ENCODE measurements around the gene SELENBP1. TPM values are rescaled to one million over a fixed set of nuclear protein-coding genes. Genes with fewer than 3 reads are reported as not detected.
A peak's percentile ranks its signal among the peaks of the same experiment; 100 is the strongest.
"Not testable (repeated sequence)": the region's sequence is repeated elsewhere in the genome, so short reads cannot be mapped to it uniquely, and the experiment has no call there.

The SELENBP1 gene
- total RNA-seq, 1 donor from 2014 or later: 99.1 TPM

DNA sequence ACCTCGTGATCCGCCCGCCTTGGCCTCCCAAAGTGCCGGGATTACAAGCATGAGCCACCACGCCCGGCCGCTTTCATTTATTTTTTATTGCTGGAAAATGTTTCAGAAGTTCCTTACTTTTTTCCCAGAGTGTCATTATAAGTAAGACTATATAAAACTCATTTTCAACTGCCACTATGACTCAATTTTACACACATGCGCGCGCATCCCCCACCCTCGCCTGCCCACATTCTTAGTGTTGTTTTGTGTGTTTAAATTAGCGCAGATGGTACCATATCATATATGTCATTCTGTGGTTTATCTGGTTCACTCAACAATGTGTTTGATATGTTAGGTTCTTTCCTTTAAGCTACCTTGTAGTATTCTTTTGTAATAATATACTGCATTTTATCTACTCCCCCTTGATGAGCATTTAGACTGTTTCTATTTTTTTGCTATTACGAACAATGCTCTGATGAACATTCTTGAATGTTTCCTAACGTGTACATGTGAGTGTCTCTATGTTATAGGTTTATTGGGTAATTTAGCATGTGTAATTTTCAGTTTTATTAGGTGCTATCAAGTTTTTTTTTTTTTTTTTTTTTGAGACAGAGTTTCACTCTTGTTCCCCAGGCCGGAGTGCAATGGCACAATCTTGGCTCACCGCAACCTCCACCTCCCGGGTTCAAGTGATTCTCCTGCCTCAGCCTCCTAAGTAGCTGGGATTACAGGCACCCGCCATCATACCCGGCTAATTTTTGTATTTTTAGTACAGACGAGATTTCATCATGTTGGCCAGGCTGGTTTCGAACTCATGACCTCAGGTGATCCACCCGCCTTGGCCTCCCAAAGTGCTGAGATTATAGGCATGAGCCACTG lies 17.9 kb upstream of the SELENBP1 start:
- ATAC-seq, DNase-seq: not testable (repeated sequence)
- intact Hi-C loops (cut with micrococcal nuclease): loop anchor here (10.0 kb wide), 1 partner anchor 46 kb away; the partner anchor contains the start of gene RFX5

DNA sequence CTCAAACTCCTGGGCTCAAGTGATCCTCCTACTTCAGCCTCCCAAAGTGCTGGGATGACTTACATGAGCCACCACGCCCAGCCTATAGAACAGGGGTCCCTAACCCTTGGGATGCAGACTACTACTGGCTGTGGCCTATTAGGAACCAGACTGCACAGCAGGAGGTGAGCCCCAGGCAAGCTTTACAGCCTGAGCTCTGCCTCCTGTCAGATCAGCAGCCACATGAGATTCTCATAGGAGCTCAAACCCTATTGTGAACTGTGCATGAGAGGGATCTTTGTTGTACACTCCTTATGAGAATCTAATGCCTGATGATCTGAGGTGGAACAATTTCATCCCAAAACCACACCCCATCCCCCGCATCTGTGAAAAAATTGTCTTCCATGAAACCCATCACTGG lies 13.5 kb upstream of the SELENBP1 start:
- no peak for ATAC-seq
- intact Hi-C loops (cut with micrococcal nuclease): no loop called here
- DNase-seq: no peak

DNA sequence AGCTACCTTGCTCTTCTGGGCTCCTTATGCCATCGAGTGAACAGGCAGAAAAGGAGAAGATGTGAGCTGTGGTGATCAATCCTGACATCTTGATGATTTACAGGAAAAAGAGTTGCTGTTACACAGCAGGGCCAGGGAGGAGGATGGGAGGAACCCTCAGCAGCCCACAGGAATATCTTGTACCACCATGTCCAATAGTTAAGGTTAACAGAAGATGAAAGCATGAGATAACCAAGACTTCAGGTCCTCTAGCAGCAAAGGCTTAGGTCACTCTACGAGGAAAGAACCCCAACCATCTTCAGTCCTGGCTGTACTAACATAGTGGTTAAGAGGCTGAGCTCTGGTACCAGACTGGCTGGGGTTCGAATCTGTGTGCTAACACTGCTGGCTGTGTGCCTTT lies 12.1 kb upstream of the SELENBP1 start:
- intact Hi-C loops (cut with micrococcal nuclease): no loop called here
- ATAC-seq (no peak), DNase-seq (no peak)

DNA sequence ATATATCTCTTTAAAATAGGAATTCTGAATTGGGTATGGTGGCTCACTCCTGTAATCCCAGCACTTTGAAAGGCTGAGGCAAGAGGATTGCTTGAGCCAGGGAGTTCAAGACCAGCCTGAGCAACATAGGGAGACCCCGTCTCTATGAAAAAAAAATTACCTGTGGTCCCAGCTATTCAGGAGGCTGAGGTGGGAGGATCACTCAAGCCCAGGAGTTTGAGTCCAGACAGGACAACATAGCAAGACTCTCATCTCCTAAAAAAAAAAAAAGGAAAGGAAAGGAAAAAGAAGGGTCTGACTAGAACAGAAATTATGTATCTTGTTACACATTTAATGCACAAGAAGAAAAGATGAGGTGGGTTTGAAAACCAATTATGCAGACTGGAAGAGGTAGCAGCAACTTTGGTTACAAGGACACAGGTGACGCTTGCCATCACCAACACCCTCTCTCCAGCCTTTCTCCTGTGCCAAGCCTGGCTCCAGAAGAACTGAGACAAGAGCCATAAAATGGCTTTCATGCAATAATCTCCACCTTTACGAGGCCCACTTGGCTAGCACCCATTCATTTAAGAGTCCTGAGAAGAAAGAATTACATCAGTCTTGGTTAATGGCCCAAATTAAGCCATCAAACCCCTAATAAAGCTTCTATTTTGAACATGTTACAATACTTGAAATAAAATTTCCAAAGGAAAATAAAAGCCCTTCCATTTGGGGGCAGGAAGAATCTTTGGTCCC lies 4.8 kb upstream of the SELENBP1 start:
- no peak for DNase-seq
- ATAC-seq: no peak
- intact Hi-C loops (cut with micrococcal nuclease): no loop called here

DNA sequence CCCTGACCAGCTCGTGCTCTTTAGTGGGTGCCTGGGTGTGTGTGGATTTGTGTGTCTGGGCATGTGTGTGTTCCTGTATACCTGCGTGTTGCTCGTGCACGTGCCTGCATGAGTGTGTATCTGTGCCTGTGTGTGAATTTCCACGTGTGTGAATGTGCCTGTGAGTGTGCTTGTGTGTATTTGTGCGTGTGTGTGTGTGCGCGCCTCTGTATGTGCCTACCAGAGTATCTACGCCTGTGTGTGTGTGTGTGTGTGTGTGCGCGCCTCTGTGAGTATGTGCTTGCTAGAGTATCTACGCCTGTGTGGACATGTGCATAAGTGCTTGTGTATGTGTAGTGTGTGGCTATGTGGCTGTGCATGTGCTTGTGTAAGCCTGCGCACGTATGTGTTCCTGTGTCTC lies 691 bp upstream of the SELENBP1 start:
- intact Hi-C loops (cut with micrococcal nuclease): no loop called here
- no peak for ATAC-seq
- no peak for DNase-seq

DNA sequence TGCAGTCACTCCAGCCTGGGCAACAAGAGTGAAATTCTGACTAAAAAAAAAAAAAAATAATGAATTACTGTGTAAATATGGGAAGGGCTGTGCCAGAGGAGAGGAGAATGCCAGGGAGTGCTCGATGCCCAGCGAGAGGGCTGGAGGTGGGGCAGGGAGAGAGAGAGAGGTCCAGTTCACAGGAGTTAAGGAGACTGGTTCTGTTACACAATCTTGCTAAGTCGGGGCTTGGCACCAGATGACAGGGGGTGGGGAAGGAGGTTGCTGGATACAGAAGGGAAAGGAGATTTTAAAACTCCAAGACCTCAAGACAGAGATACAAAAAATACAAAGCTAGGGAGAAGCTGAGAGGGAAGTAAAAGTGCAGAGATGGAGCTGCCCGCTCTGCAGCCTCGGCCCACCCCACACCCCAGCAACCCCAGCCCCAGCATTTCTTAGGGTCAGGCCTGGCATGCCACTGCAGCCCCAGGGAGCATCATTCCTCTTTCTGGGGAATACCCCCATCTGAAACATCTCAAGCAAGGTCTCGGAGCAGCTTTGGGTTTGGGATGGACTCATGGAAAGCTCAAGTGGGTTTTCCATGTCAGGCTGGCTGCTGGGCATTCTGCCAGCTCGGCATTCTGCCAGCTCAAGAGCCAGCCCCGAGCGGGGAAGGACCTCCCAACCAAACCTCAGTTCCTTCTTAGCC lies 991 bp downstream of the SELENBP1 start:
- intact Hi-C loops (cut with micrococcal nuclease): no loop called here
- ATAC-seq (peak; percentile 58), DNase-seq (peak; percentile 83)

DNA sequence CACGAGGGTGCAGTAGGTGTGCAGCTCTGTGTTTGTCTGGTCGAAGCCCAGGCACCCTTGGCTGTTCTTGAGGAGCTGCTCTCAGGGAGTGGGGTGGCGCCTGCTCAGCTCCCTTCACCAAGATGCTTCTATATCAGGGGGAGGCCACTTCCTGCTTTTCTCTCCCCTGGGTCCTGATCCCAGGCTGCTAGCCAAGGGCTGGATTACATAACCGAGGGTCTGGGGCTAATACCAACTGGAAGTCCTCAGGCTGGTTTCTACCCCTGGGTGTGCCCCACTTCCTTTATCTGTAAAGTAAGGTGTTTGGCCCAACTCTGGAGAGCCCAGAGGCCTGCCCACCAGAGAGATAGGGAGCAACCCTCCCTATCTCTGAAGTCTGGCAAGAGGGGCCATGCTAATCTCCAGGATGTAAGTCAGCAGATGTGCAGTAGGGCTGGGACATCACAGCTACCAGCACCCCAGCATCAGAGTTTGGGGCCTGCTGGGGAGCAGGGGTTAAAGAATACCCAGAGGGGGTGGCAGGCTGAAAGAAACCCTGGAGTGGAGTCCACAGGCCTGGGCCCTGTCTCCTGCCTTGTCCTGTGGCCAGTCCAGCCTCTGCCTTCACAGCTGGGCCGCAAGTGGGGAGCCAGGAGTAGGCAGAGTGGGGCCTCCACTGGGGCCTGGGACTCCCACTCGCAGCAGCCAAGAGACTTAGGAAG lies 2.1 kb downstream of the SELENBP1 start:
- ATAC-seq (peak; percentile 33), DNase-seq (peak; percentile 78)
- intact Hi-C loops (cut with micrococcal nuclease): no loop called here

DNA sequence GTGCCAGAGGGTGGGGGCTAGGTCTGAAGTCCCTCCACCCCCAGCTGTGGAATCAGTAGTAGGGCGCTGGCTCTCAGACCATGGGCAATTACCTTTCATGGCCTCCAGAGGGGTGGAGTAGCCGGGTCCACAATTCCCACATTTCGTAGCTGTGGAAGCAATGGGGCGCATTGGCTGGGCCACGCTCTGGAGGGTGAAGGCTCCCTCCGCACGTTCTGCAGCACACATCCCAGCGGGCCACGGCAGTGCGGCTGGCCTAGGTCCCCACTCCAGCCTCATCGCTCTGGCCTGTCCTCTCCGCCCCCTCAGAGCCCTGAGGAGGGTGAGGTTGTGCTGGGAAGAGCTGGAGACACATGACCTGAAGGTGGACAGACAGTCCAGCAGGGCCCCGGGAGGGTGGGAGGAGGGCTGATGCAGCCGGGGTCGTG lies 2.9 kb downstream of the SELENBP1 start:
- intact Hi-C loops (cut with micrococcal nuclease): no loop called here
- ATAC-seq (no peak), DNase-seq (peak; percentile 30)

DNA sequence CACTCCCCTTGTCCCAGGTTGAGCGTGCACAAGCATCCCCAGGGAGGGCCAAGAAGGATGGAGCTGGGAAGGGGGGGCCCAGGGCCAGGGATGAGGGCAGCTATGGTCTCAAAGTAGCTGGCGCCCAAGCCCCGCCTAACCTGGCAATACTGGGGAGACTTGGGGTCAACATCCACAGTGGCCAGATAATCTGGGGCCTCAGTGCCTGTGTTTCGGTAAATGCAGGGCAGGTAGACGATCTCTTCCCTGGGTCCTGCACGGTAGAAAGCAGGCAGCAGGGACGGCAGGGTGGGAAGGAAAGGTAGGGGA lies 3.2 kb downstream of the SELENBP1 start:
- ATAC-seq: no peak
- no peak for DNase-seq
- intact Hi-C loops (cut with micrococcal nuclease): no loop called here

DNA sequence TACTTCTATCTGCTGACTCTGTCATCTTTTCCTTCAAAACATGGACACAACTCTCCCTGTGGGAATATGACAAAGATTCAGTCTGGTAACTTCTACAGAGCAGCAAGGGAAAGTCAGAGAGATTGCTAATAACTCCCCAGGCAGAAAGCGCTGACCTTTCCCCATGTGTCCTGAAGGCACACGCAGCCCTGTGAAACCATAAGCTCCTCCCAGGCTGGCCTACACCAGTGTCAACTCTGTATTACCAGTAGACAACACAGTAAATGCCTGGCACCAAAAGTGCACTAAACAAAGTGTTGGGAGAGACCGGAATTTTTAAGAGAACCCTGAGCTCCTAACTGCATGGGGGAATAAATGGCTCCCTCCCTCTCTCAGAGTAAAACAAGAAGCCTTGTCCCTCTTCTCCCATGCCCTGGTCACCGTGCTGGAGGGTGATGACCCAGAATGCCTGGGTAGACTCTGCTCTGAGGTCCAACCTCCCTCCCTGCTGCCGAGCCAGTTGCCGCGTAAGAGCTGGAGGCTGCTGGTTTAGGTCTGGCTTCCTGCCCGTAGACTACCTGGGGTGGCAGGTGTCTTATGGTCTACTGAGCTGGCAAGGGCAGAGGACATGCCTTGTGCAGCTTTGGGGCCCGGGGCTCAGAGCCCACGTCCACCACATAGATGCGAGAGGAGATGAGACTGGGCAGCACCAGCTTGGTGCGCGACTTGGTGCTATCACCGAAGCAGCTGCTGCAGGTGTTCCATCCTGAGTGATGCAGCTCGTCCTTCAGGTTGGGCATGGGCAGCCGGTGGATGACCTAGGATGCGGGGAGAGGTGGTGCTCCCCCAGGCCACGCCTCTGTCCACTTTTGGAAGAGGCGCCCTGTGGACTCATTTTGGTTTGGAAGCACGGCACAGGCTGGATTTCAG lies 3.9 kb downstream of the SELENBP1 start:
- DNase-seq (no peak), ATAC-seq (no peak)
- intact Hi-C loops (cut with micrococcal nuclease): no loop called here

DNA sequence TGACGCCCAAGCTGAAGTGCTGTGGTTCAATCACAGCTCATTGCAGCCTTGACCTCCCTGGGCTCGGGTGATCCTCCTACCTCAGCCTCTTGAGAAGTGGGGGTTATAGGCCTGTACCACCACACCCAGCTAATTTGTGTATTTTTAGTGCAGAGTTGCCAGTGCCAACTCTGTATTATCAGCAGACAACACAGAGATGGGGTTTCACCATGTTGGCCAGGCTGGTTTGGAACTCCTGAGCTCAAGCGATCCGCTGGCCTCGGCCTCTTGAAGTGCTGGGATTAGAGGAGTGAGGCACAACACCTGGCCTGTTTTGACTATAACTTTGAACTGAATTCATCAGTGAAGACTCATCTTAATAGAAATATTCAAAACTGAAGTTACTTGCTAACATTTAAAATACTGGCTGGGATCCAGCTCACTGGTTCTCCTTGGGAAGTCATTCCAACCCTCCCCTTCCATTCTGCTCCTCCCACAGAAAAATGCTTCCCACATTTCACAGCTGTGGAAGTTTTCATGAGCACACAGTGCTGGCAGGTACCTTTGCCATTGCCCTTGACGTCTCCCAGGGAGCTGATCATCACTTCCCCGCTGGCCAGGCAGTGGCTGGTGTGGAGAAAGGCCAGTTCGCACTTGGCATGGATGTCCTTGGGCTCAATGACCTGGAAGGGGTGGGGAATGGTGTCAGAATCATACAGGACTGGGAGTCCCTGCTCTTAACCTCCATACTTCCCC lies 4.7 kb downstream of the SELENBP1 start:
- ATAC-seq (peak; percentile 12), DNase-seq (peak; percentile 53)
- intact Hi-C loops (cut with micrococcal nuclease): no loop called here

DNA sequence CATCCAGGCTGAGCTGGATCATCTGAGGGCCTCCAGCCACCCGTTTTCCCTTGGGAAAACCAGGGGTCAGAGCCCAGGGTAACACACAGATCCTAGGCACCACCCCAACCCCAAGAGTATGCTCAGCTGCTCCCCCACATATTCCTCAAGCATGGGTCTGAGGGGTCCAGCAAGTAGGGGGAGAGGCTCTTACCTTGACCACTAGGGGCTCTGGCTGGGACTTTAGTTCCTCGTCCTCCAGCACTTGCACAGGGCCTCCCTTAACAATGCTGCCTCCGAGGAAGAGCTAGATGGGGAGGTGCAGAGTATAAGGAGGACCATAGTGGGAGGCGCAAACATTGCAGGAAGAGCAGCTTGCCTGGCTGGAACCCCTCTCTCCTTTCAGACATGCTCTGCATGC lies 7.5 kb downstream of the SELENBP1 start:
- no peak for ATAC-seq
- DNase-seq: no peak
- intact Hi-C loops (cut with micrococcal nuclease): no loop called here

DNA sequence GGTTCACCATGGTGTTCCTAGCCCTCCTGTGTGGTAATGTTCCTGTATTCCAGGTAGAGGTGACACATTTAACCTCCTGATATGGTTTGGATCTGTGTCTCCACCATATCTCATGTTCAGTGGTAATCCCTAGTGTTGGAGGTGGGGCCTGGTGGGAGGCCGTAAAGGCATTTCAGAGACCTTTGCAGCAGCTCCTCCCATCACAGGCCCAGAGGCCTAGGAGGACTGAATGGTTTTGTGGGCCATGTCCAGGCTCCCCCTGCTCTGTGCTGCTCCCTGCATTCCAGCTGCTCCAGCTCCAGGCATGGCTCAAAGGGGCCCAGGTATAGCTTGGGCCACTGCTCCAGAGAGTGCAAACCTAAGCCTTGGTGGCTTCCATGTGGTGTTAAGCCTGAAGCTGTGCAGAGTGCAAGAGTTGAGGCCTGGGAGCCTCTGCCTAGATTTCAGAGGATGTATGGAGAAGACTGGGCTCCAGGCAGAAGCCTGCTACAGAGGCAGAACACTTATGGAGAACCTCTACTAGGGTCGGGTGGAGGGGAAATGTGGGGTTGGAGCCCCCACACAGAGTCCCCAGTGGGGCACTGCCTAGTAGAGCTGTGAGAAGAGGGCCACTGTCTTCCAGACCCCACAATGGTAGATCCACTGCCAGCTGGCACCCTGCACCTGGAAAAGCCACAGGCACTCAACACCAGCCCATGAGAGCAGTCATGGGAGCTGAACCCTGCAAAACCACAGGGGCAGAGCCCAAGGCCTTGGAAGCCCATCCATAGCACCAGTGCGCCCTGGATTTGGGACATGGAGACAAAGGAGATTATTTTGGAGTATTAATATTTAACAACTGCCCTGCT lies 10.0 kb downstream of the SELENBP1 start:
- ATAC-seq (no peak), DNase-seq (no peak)
- intact Hi-C loops (cut with micrococcal nuclease): no loop called here

DNA sequence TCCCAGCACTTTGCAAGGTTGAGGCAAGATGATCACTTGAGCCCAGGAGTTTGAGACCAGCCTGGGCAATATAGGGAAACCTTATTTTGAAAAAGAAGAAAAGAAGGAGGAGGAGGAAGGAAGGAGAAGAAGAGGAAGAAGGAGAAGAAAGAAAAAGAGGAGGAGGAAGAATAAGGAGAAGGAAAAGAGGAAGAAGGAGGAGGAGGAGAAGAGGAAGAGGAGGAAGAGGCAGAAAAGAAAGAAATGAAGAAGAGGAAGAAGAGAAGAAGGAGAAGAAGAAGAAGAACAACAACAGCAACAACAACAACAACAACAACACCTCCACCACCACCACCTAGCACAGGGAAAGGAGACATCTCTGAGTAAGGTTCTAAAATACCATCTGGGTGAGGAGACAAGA lies 10.6 kb downstream of the SELENBP1 start:
- DNase-seq (no peak), ATAC-seq (no peak)
- intact Hi-C loops (cut with micrococcal nuclease): no loop called here

DNA sequence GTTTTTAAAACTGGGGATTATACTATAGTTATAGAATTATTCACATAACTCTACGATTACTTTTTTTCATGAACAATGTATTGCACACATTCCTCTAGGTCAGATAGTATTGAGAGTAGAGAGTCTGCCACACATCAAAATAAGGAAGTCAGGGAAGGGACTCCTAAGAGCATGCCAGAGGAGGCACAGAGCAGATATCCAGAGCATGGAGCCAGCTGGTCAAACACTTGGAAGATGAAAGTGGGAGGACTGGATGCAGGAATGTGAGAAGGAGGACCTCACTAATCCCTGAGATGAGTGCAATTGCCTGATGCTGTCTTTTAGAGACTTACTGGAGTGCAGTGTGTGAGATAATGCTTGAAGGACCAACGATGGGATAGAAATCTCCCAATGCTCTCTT lies 15.8 kb downstream of the SELENBP1 start:
- no peak for DNase-seq
- ATAC-seq: no peak
- intact Hi-C loops (cut with micrococcal nuclease): no loop called here

DNA sequence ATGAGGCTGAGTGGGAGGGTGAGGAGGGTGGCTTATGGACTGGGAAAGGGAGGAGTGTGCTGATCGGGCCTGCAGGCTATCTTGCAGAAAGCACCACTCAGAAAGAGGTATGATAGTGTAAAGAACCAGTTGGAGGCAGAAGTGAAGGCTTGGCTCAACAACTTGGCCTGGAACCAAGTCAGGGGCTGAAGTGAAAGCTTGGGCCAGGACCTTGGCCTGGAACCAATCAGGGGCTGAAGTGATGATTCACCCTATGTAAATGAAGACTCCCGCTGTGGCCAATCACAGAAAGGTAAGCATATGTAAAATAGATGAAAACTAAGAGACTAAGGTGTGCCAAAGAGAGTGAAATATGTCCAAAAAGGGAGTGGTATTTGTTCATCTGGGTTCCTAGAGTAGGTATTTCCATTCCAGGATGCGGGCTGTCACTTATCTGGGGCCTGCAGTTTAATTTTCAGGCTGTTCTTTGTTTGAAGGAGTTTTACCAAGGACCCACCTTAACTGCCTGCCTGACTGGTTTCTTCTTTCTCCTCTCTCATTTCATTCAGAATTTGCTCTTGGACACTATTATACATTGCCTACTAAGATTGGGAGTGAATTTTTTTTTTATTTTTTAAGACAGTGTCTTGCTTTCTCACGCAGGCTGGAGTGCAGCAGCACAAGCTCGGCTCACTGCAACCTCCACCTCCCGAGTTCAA lies 20.3 kb downstream of the SELENBP1 start:
- no peak for DNase-seq
- no peak for ATAC-seq
- intact Hi-C loops (cut with micrococcal nuclease): no loop called here
